Adrenal gland (tissue), 12 donors: ENCODE results near the gene DENND2A. TPM values are rescaled to one million over a fixed set of nuclear protein-coding genes. Genes with fewer than 3 reads are reported as not detected.
"Not testable (repeated sequence)": the region's sequence is repeated elsewhere in the genome, so short reads cannot be mapped to it uniquely, and the experiment has no call there.

Experiments
- DNase-seq, 7 donors: peaks; one replicate each; pipeline ENCODE4 v3.0.0-alpha.2; 2019 to 2020
- H3K27ac ChIP-seq, 5 donors: fragments of 200-600 bp; sonication (generic) in 4 of 5; 1 replicate in 3 of 5; 2 replicates in 2 of 5; pipeline versions ENCODE4 v1.5.1 to v1.8.0; 2016 to 2020; ENCODE audit warnings: mild to moderate bottlenecking in 1 of 5
- H3K27me3 ChIP-seq: fragments of 200-600 bp; 2 replicates; pipeline ENCODE4 v1.8.0; 2021
- H3K36me3 ChIP-seq, 2 donors: fragments of 200-600 bp; replicated peaks in 1 of 2; 1 replicate in 1 of 2; 2 replicates in 1 of 2; pipeline versions ENCODE4 v1.5.1 to v1.8.0; 2018 to 2022
- H3K4me1 ChIP-seq, 2 donors: fragments of 200-600 bp; replicated peaks in 1 of 2; 1 replicate in 1 of 2; 2 replicates in 1 of 2; pipeline versions ENCODE4 v1.5.1 to v1.8.0; 2018 to 2021
- H3K4me3 ChIP-seq, 4 donors: fragments of 200-600 bp; sonication (generic) in 3 of 4; one replicate each; pipeline ENCODE4 v1.5.1; 2016 to 2018
- H3K9me3 ChIP-seq, 3 donors: fragments of 200-600 bp; sonication (generic) in 1 of 3; replicated peaks in 1 of 3; 1 replicate in 2 of 3; 2 replicates in 1 of 3; pipeline versions ENCODE4 v1.5.1 to v1.8.0; 2016 to 2021
- POLR2A ChIP-seq, 2 donors: fragments of 450-650 bp; IDR thresholded peaks; one replicate each; pipeline ENCODE4 v1.6.1; 2017; ENCODE audit warnings: antibody characterized with exemption in 2 of 2, mild to moderate bottlenecking in 2 of 2, moderate library complexity in 1 of 2
- WGBS, 4 donors: extraction: QIAGEN DNeasy Blood & Tissue Kit in 2 of 4; methylation state at CpG; one replicate each; pipeline versions ENCODE4 v1.1.5 to v1.1.7; 2013 to 2017; 5-methylcytosine and 5-hydroxymethylcytosine counted together
- intact Hi-C, 2 donors: fragments of 100-400 bp; cut with DNase I; formaldehyde crosslinking; loops; one replicate each; pipeline versions ENCODE4 v1.14.1 to v1.15.0; 2022 to 2023
- polyA plus RNA-seq, 3 donors: library from polyadenylated mRNA; stranded (reverse); fragments of 200-250 nt in 2 of 3; fragments of 350-450 nt in 1 of 3; fragmentation: Illumina TruSeq in 1 of 3; extraction: RNeasy Lipid Tissue Mini Kit (QIAGEN cat#74804) in 1 of 3; gene quantifications; one replicate each; pipeline ENCODE4 v1.2.3, GENCODE V29; 2013 to 2014
- total RNA-seq, 9 donors: library from RNA; depleted of rRNA in 4 of 9; stranded (reverse); fragments of >200 nt in 4 of 9; fragments of 120-200 nt in 1 of 9; fragmentation: NEBNext Ultra II Directional in 1 of 9; extraction: Animal tissue kit (Norgen Biotek cat#: 25700) in 1 of 9; gene quantifications; one replicate each; pipeline versions ENCODE4 v1.1.0 to v1.2.4, GENCODE V29; 2013 to 2023
- TF ChIP-seq, protein P1 (sequence below), 6 experiments: fragments of 450-650 bp in 4 of 6; fragments of 200-600 bp in 2 of 6; sonication (generic) in 1 of 6; IDR thresholded peaks; 1 replicate in 5 of 6; 2 replicates in 1 of 6; pipeline versions ENCODE4 v1.5.1 to v1.8.0; 2016 to 2021; ENCODE audit warnings: antibody characterized with exemption in 6 of 6, mild to moderate bottlenecking in 2 of 6, moderate library complexity in 1 of 6
- donor health status: healthy with polysubstance abuse.
- donor health status: Bipolar disorder and iron deficiency.
- donor health status: DM: yes; HTN: yes; CAD: no.
- donor health status: DM: no; HTN: no; CAD: no.
- donor health status: DM: no; HTN: no; CAD: no.
- donor health status: DM: yes; HTN: yes; CAD: no.

Gene DENND2A
- total and polyA plus RNA-seq, 12 donors: 3.0 to 10.9 (median 5.8) TPM

DNA sequence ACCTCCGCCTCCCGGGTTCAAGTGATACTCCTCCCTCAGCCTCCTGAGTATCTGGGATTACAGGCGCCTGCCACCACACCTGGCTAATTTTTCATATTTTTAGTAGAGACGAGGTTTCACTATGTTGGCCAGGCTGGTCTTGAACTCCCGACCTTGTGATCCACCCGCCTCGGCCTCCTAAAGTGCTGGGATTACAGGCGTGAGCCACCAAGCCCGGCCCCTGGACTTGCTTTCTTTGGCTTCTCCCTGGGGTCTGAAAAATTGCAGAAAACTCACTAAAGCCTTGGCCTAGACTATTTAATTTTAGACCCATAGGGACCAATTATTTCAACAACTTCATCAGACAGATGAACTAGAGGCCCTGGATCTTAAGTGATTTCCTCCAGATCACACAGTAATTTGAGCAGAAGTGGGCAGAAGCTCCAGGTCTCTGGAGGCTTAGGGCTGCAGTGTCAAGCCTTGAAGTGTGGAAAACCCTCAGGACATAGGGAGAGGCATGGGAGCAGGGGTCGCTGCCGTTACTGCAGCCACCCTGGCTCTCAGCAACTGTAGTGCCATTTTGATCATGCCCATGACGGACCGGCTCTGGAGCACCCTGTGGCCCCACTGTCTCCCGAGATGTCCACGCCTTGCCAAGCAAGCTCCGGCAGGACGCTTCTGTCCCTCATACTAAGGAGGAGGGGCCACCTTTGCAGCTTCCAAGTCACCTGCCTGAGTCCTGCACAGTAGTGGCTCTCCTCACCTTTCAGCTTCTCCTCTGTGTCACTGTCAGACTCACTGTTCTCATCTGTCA lies 72.4 kb downstream of the DENND2A start:
- WGBS, 4 donors: 83 to 88% (median 84%) methylated on average over 15 to 17 of the region's 17 CpGs
- no peak for TF ChIP-seq POLR2A (IDR thresholded peaks at IDR 0.05)
- TF ChIP-seq, protein P1, sequence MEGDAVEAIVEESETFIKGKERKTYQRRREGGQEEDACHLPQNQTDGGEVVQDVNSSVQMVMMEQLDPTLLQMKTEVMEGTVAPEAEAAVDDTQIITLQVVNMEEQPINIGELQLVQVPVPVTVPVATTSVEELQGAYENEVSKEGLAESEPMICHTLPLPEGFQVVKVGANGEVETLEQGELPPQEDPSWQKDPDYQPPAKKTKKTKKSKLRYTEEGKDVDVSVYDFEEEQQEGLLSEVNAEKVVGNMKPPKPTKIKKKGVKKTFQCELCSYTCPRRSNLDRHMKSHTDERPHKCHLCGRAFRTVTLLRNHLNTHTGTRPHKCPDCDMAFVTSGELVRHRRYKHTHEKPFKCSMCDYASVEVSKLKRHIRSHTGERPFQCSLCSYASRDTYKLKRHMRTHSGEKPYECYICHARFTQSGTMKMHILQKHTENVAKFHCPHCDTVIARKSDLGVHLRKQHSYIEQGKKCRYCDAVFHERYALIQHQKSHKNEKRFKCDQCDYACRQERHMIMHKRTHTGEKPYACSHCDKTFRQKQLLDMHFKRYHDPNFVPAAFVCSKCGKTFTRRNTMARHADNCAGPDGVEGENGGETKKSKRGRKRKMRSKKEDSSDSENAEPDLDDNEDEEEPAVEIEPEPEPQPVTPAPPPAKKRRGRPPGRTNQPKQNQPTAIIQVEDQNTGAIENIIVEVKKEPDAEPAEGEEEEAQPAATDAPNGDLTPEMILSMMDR (IDR thresholded peaks at IDR 0.05): no peak
- Histone ChIP-seq H3K9me3 (no peaks in the 10 kb centered on the region), H3K27me3 (no peaks in the 10 kb centered on the region), H3K4me3 (no peak overlapping the region), H3K4me1 (peaks cover 0 to 6% of the 10 kb centered on the region in 2 donors), H3K36me3 (no peaks in the 10 kb centered on the region), H3K27ac (peak overlapping the region in 1 of 5 donors; percentile 59)
- intact Hi-C loops: no loop called here
- DNase-seq: no peak

DNA sequence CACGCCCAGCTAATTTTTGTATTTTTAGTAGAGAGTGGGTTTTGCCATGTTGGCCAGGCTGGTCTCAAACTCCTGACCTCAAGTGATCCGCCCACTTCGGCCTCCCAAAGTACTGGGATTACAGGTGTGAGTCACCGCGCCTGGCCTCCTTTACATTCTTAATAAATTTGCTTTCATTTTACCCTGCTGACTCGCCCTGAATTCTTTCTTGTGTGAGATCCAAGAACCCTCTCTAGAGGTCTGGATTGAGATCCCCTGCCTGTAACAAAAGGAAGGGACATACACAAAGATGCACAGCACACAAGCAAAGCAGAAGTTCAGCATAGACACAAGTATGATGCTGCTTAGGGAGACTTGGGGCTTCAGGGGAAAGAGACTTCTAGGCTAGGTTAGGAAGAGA lies 74.4 kb downstream of the DENND2A start:
- H3K27ac ChIP-seq, H3K36me3 ChIP-seq, H3K4me3 ChIP-seq, H3K4me1 ChIP-seq, DNase-seq, H3K27me3 ChIP-seq, H3K9me3 ChIP-seq, intact Hi-C loops: not testable (repeated sequence)
- 84 to 90% (median 87%) methylated on average over 6 of the region's 6 CpGs for whole genome bisulfite sequencing, 4 donors

DNA sequence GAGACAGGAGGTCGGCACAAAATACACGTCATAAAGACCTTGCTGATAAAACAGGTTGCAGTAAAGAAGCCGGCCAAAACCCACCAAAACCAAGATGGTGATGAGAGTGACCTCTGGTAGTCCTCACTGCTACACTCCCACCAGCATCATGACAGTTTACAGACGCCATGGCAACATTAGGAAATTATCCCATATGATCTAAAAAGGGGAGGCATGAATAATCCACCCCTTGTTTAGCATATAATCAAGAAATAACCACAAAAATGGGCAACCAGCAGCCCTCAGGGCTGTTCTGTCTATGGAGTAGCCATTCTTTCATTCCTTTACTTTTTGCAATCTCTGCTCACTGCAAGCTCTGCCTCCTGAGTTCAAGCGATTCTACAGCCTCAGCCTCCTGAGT lies 74.9 kb downstream of the DENND2A start:
- intact Hi-C loops, H3K27me3 ChIP-seq, H3K36me3 ChIP-seq, H3K4me3 ChIP-seq, H3K9me3 ChIP-seq, DNase-seq, H3K4me1 ChIP-seq, H3K27ac ChIP-seq: not testable (repeated sequence)
- 70 to 74% (median 72%) methylated on average over 5 of the region's 5 CpGs for WGBS, 4 donors

DNA sequence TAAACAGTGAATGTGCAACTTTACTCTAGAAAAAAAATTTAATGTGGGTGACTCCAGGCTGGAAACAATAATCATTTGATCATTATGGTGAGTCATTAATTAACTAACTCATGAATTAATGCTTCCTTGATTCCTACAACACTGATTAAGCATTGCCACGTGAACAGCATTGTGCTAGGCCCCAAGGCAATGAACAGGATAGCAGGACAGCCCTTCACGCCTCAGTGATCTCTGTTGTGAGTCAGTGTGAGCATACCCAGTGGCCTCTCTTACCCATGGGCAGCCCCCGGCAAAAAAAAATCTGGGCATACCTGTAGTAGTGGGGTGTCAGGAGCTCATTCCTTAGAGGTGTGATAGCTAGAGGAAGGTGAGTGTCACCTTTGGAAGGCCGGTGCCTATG lies 76.0 kb downstream of the DENND2A start:
- DNase-seq: no peak
- no peak overlapping the region for H3K27ac ChIP-seq
- TF ChIP-seq POLR2A (IDR thresholded peaks at IDR 0.05): no peak
- TF ChIP-seq, protein P1 (IDR thresholded peaks at IDR 0.05): no peak
- 85 to 91% (median 89%) methylated on average over 4 of the region's 4 CpGs for WGBS, 4 donors
- intact Hi-C loops: no loop called here
- H3K36me3 ChIP-seq: no peaks in the 10 kb centered on the region
- no peaks in the 10 kb centered on the region for H3K9me3 ChIP-seq
- H3K27me3 ChIP-seq: no peaks in the 10 kb centered on the region
- H3K4me1 ChIP-seq: peaks cover 0 to 7% of the 10 kb centered on the region in 2 donors
- no peak overlapping the region for H3K4me3 ChIP-seq

DNA sequence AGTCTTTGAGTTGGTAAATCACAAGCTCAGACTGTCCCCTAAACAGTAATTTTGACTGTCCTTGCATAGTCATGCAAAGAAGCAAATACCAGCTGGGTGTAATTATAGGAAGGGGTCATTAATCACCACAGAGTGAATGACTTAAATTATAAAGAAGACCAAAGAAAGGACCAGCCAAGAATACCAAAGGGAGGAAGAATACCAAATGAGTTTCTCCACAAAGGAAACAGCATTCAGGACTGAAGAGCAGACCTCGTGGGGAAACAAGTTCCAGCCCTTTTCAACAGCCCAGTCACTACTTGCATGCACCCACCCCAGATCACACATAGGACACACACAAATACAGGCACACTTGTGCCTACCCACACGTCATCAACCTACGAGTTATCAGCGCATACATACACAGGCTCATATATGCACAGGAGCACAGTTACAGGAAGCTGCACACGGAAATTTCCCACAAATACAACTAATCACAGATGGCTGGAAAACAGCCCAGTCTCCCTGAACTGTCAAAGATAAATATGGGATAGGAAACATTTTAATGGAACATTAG lies 77.6 kb downstream of the DENND2A start:
- peaks cover 0 to 7% of the 10 kb centered on the region in 2 donors for H3K4me1 ChIP-seq
- no peak overlapping the region for H3K27ac ChIP-seq
- no peaks in the 10 kb centered on the region for H3K27me3 ChIP-seq

More for the DNA sequence above, 77.6 kb downstream of the DENND2A start:
- intact Hi-C loops: no loop called here
- Histone ChIP-seq H3K9me3 (no peaks in the 10 kb centered on the region), H3K4me3 (no peak overlapping the region), H3K36me3 (no peaks in the 10 kb centered on the region)
- TF ChIP-seq POLR2A (IDR thresholded peaks at IDR 0.05): no peak
- TF ChIP-seq, protein P1 (IDR thresholded peaks at IDR 0.05): no peak
- WGBS, 4 donors: 54 to 67% (median 59%) methylated on average over 5 of the region's 5 CpGs
- DNase-seq: no peak
